GM23338 (cell line): ENCODE measurements around the gene NXPH4.

ENCODE experiments used
- CTCF ChIP-seq, 2 experiments: fragments of 200-600 bp in 1 of 2; sonication (generic) in 1 of 2; conservative IDR thresholded peaks; 2 replicates each; pipeline versions ENCODE4 v1.5.1 to v1.6.1; 2016 to 2017; ENCODE audit warnings: antibody characterized with exemption in 2 of 2, low read depth in 2 of 2, mild to moderate bottlenecking in 2 of 2, moderate library complexity in 1 of 2
- ETS1 ChIP-seq: IDR thresholded peaks from 2 replicates; pipeline ENCODE4 v1.6.1; 2016; ENCODE audit warnings: antibody characterized with exemption
- EZH2 ChIP-seq: fragments of 200-600 bp; sonication (generic); IDR thresholded peaks from one replicate; pipeline ENCODE4 v1.8.0; 2017; ENCODE audit warnings: antibody characterized with exemption, mild to moderate bottlenecking, low read depth; ENCODE audit not compliant: unreplicated experiment
- EZH2phosphoT487 ChIP-seq: fragments of 200-600 bp; sonication (generic); IDR thresholded peaks from one replicate; pipeline ENCODE4 v1.8.1; 2018; ENCODE audit warnings: antibody characterized with exemption; ENCODE audit not compliant: unreplicated experiment
- JUNB ChIP-seq: IDR thresholded peaks from one replicate; pipeline ENCODE4 v1.6.1; 2016; ENCODE audit warnings: antibody characterized with exemption; ENCODE audit not compliant: unreplicated experiment
- POLR2AphosphoS5 ChIP-seq: IDR thresholded peaks from 2 replicates; pipeline ENCODE4 v1.6.1; 2016; ENCODE audit warnings: antibody characterized with exemption, low read depth
- REST ChIP-seq: IDR thresholded peaks from one replicate; pipeline ENCODE4 v1.6.1; 2018; ENCODE audit warnings: antibody characterized with exemption; ENCODE audit not compliant: unreplicated experiment

GRCh38 chr12:57273516-57273915 is 56.9 kb downstream of the NXPH4 start:
- no peak for TF ChIP-seq CTCF (conservative IDR thresholded peaks at IDR 0.05; ENCODE audit: low read depth in 2 of 2)
- no peak for TF ChIP-seq EZH2phosphoT487
- TF ChIP-seq JUNB = no peak
- TF ChIP-seq POLR2AphosphoS5 = no peak
- TF ChIP-seq EZH2 = no peak
- TF ChIP-seq ETS1 = no peak
- no peak for TF ChIP-seq REST
